Activated gamma-delta T cell treated with anti-CD3 and anti-CD28 coated beads, Interleukin-2, amount 50 U/mL, for 16 hours (primary cell): ENCODE data around the gene HERC2.
"Not testable (repeated sequence)": the region's sequence is repeated elsewhere in the genome, so short reads cannot be mapped to it uniquely, and the experiment has no call there.

Experiments
- DNase-seq: peaks from one replicate; pipeline ENCODE4 v3.0.0-alpha.2; 2020; ENCODE audit warnings: low read depth

Gene HERC2

GRCh38 chr15:28221696-28222095 lies 100.3 kb downstream of the HERC2 start:
- DNase-seq, result not testable (repeated sequence)

GRCh38 chr15:28219116-28219515 lies 102.9 kb downstream of the HERC2 start:
- no peak for DNase-seq

GRCh38 chr15:28216946-28217546 lies 104.9 kb downstream of the HERC2 start:
- not testable (repeated sequence) for DNase-seq

GRCh38 chr15:28215521-28215920 lies 106.5 kb downstream of the HERC2 start:
- not testable (repeated sequence) for DNase-seq

GRCh38 chr15:28214006-28214790 lies 107.8 kb downstream of the HERC2 start:
- DNase-seq, result not testable (repeated sequence)

GRCh38 chr15:28213393-28213792 lies 108.6 kb downstream of the HERC2 start:
- DNase-seq, result not testable (repeated sequence)

- DNase-seq, result no peak
Measured at GRCh38 chr15:28208583-28208982, 113.4 kb downstream of the HERC2 start.

GRCh38 chr15:28205640-28206039 lies 116.3 kb downstream of the HERC2 start:
- DNase-seq, result not testable (repeated sequence)

GRCh38 chr15:28203055-28203828 lies 118.7 kb downstream of the HERC2 start:
- DNase-seq, result not testable (repeated sequence)

GRCh38 chr15:28202124-28202523 lies 119.9 kb downstream of the HERC2 start:
- not testable (repeated sequence) for DNase-seq

- not testable (repeated sequence) for DNase-seq
Measured at GRCh38 chr15:28198215-28198614, 123.8 kb downstream of the HERC2 start.

GRCh38 chr15:28197694-28198093 lies 124.3 kb downstream of the HERC2 start:
- DNase-seq, result not testable (repeated sequence)

GRCh38 chr15:28196581-28196980 lies 125.4 kb downstream of the HERC2 start:
- DNase-seq, result not testable (repeated sequence)

GRCh38 chr15:28192772-28193171 lies 129.2 kb downstream of the HERC2 start:
- DNase-seq, result no peak

- no peak for DNase-seq
Measured at GRCh38 chr15:28191832-28192231, 130.1 kb downstream of the HERC2 start.

GRCh38 chr15:28190391-28191174 lies 131.4 kb downstream of the HERC2 start:
- no peak for DNase-seq

- no peak for DNase-seq
Measured at GRCh38 chr15:28185148-28185895, 136.7 kb downstream of the HERC2 start.

GRCh38 chr15:28184166-28184565 lies 137.8 kb downstream of the HERC2 start:
- no peak for DNase-seq

- no peak for DNase-seq
Measured at GRCh38 chr15:28182731-28183130, 139.2 kb downstream of the HERC2 start.

GRCh38 chr15:28182216-28182615 lies 139.8 kb downstream of the HERC2 start:
- DNase-seq, result no peak

- DNase-seq, result no peak
Measured at GRCh38 chr15:28181366-28181765, 140.6 kb downstream of the HERC2 start.
